ENCODE data around the gene SCCPDH.

- no peak for TF ChIP-seq CTCF (IDR thresholded peaks at IDR 0.05)
- no peak for TF ChIP-seq EZH2 (IDR thresholded peaks at IDR 0.05; ENCODE audit: borderline replicate concordance, insufficient read depth, low read depth, low read length, poor library complexity, severe bottlenecking)
These were observed 2.1 kb downstream of the SCCPDH start for GRCh38 chr1:246726255-246726679.
